Uterus (tissue), 2 donors: ENCODE data around the gene IL1RAPL2.

Experiments
- CTCF ChIP-seq, 4 experiments: fragments of 200-600 bp in 2 of 4; fragments of 450-650 bp in 2 of 4; sonication (generic) in 2 of 4; IDR thresholded peaks; one replicate each; pipeline ENCODE4 v1.5.1; 2016 to 2019; ENCODE audit warnings: antibody characterized with exemption in 4 of 4, mild to moderate bottlenecking in 2 of 4, moderate library complexity in 1 of 4
- POLR2A ChIP-seq, 2 donors: fragments of 450-650 bp; IDR thresholded peaks; one replicate each; pipeline ENCODE4 v1.6.1; 2016; ENCODE audit warnings: antibody characterized with exemption in 2 of 2, mild to moderate bottlenecking in 1 of 2, moderate library complexity in 1 of 2

GRCh38 chrX:105701310-105702052 is 1135.5 kb downstream of the IL1RAPL2 start:
- no peak for TF ChIP-seq CTCF (IDR thresholded peaks at IDR 0.05)
- TF ChIP-seq POLR2A (IDR thresholded peaks at IDR 0.05): no peak
